ENCODE results near the gene CSTA.

CSTA gene

DNA sequence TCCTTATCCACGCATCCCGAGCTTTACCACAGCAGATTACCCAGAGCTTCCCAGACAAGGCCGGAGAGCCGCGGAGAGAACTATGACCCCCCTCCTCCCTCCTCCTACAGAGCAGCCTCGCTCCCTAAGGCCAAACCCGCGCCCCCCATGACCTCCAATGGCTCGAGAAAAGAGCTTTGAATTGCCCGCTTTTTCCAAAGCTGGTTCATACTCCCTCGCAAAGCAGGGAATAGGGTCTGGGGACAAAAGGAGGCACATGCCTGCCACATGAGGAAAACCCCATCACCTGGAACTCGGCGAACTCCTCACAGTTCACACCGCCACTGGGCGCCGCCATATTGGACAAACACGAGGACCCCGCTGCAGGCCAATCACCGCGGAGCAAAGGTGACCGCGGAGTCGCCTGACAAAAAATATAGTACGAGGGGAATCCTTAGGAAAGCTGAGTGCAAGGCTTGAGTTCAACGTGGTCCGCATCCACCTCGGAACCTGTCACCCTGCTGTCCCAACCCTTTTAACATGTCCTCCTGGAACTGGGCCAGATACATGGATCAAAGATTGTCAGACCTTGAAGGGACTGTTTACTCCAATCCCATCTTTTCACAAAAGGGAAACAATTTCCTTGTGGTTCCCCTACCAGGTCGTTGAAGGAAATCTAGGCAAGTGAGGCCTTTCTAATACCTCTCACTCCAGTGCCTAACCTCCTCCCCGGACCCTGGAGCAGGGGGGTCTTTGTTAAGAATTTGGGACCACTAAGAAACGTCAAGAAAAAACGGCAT is 58.0 kb downstream of the CSTA start, which contains the start of gene MIX23:
MIX23 (minus strand) TSS at position 344 of the 779 bp plus-strand sequence; CDS start at position 337, 7 bp downstream.
- DNase-seq (ENCODE audit: low read depth): peak; percentile 65

GRCh38 chr3:122383771-122384697 is 59.0 kb downstream of the CSTA start, which contains the start of gene FAM162A:
FAM162A (plus strand) TSS chr3:122384182; CDS start chr3:122384266, 84 bp downstream.
- peak; percentile 79 for DNase-seq (ENCODE audit: low read depth)

DNA sequence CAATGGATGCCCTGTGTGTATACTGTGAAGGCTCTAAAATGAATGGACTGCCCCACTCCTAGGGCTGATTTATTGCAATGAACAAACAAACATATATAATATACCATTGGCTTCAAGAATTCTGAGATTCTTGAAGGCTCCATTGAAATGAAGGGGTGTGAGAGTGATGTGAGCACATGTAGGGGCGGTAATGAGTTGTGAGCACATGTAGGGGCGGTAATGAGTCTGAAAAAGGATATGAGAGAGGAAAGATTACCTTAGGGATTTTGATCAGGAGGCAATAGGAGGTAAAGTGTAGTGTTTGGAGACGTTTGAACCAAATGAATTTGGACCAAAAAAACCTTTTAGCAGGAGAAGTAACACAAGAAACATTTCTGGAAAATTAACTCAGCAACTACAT is 62.7 kb downstream of the CSTA start:
- DNase-seq (ENCODE audit: low read depth): no peak

DNA sequence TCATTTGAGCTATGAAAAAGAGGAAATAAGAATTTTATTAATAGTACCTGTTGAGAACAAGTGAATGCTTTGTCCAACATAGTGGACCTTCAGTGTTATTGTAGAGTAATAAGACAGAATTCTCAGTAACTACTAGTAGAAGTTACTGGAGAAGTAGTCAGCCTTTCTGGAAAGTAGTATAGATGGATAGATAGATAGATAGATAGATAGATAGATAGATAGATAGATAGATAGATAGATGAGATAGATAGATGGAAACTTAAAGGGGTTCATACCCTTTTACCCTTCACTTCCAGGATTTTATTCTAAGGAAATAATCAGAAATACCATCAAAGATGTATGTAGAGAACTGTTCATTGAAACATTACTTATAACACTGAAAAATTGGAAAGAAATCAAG is 64.1 kb downstream of the CSTA start:
- no peak for DNase-seq (ENCODE audit: low read depth)

DNA sequence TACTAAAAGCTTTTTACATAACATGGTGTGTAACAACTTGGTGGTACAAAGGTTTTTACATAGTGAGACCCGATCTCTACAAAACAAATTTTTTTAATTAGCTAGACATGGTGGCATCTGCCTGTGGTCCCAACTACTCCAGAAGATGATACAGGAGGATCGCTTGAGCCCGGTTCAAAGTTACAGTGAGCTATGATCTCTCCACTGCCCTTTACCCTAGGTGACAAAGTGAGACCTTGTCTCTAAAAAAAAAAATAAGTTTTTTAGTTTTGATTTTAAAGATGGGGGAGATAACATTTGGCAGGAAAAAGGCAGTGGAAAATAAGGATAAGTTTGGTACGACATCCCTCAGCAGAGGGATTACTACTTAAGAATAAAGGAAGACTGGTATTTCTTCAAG is 64.8 kb downstream of the CSTA start:
- no peak for DNase-seq (ENCODE audit: low read depth)

GRCh38 chr3:122390665-122391064 is 65.6 kb downstream of the CSTA start:
- DNase-seq (ENCODE audit: low read depth): no peak

Measured in CMK (cell line).